Measurements from ENCODE around the gene TRPT1. TPM values are rescaled to one million over a fixed set of nuclear protein-coding genes. Genes with fewer than 3 reads are reported as not detected.

TRPT1 gene
- total RNA-seq, 1 donor from 2014 or later: 29.4 TPM

DNA sequence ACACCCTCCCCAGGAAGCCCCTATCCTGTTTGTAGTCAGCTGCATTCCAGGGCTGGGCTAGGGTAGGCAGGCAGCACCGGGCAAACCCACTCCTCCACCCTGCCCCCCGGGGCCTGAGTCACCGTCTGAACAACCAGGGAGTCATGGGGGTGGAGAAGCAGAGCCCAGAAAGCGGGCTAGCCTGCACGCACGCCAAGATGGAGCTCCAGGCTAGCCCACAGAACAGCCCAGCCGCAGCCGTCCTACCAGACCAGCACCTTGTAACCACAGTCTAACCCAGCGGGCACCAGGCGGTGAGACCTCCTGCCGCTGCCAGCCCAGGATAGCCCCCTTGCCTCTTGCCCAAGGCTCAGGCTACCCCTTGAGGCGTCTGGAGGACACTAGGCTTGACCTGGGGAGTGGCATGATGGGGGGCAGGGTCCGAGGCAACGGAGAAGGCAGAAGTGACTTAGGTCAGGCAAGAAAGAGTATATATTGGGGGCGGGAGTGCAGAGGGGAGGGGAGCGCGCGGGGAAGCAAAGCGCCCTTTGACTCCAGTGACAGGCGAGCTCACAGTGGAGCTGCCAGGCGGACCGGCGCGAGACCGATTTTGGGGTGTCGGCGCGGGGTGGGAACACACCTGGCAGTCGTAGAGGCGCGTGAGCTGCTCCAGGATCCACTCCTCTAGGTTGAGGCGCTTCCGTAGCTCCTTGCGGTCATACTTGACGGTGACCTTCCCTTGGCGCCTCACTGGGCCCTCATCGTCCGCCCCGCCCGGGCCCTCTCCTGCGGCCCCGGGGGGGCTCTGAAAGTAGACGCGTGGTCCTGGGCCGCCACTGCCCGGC is 20.0 kb upstream of the TRPT1 start:
- peaks cover 3% of the 10 kb centered on the region for H3K36me3 ChIP-seq (ENCODE audit: insufficient read depth, low read length)
- H3K9me3 ChIP-seq (ENCODE audit: insufficient read depth, low read depth, low read length): no peaks in the 10 kb centered on the region
- FAIRE-seq (no peak), DNase-seq (ENCODE audit: low read depth) (peak; percentile 91)
- no peak for TF ChIP-seq EZH2 (IDR thresholded peaks at IDR 0.05; ENCODE audit: insufficient read depth, low read length)
- TF ChIP-seq, protein P1, sequence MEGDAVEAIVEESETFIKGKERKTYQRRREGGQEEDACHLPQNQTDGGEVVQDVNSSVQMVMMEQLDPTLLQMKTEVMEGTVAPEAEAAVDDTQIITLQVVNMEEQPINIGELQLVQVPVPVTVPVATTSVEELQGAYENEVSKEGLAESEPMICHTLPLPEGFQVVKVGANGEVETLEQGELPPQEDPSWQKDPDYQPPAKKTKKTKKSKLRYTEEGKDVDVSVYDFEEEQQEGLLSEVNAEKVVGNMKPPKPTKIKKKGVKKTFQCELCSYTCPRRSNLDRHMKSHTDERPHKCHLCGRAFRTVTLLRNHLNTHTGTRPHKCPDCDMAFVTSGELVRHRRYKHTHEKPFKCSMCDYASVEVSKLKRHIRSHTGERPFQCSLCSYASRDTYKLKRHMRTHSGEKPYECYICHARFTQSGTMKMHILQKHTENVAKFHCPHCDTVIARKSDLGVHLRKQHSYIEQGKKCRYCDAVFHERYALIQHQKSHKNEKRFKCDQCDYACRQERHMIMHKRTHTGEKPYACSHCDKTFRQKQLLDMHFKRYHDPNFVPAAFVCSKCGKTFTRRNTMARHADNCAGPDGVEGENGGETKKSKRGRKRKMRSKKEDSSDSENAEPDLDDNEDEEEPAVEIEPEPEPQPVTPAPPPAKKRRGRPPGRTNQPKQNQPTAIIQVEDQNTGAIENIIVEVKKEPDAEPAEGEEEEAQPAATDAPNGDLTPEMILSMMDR (IDR thresholded peaks at IDR 0.05; ENCODE audit: insufficient read depth, low read depth, low read length): no peak
- H3K4me3 ChIP-seq (ENCODE audit: insufficient read depth, low read depth, low read length): peak overlapping the region; percentile 96
- Mint-ChIP-seq H3K27ac (ENCODE audit: unreplicated experiment) (peak overlapping the region; percentile 85), H3K36me3 (ENCODE audit: low read depth, unreplicated experiment) (peaks cover 9% of the 10 kb centered on the region), H3K4me1 (ENCODE audit: low read depth, unreplicated experiment) (peaks cover 20% of the 10 kb centered on the region), H3K4me3 (ENCODE audit: unreplicated experiment) (peak overlapping the region; percentile 95), H3K9me3 (ENCODE audit: unreplicated experiment) (no peaks in the 10 kb centered on the region), H3K27me3 (ENCODE audit: low read depth, unreplicated experiment) (no peaks in the 10 kb centered on the region)
- H3K79me2 ChIP-seq (ENCODE audit: insufficient read depth, low read length): peaks cover 50% of the 10 kb centered on the region
- peak overlapping the region; percentile 91 for H3K27ac ChIP-seq (ENCODE audit: low read depth, low read length)
- peak overlapping the region; percentile 99 for H3K4me2 ChIP-seq (ENCODE audit: low read length)
- peak overlapping the region; percentile 95 for H3K9ac ChIP-seq (ENCODE audit: low read length)
- peaks cover 28% of the 10 kb centered on the region for H4K20me1 ChIP-seq (ENCODE audit: insufficient read depth, low read length)
- no peak overlapping the region for H2AFZ ChIP-seq (ENCODE audit: low read depth, low read length)
- H3K4me1 ChIP-seq (ENCODE audit: insufficient read depth, low read length): peaks cover 37% of the 10 kb centered on the region
- H3K27me3 ChIP-seq (ENCODE audit: insufficient read depth, low read length): no peaks in the 10 kb centered on the region

DNA sequence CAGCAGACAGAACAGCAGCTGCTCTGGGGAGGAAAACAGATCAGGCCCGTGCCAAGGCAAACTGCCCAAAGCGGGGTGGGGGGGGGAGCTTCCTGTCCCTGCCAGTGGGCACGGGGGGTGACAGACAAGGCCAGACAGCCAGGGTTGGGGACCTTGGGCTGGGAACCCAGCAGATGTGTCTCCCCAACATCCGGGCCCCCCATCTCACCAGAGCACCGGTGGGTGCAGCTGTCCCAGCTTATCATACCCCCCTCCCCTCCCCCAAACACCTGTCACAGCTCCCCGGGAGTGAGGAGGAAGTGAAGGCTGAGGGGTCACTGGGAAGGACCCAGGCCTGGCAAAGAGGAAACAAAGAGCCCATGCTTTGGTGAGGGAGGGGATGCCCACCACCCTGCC is 19.4 kb upstream of the TRPT1 start:
- Histone ChIP-seq H3K4me3 (ENCODE audit: insufficient read depth, low read depth, low read length) (peak overlapping the region; percentile 96), H3K9ac (ENCODE audit: low read length) (peak overlapping the region; percentile 95), H4K20me1 (ENCODE audit: insufficient read depth, low read length) (peaks cover 28% of the 10 kb centered on the region), H3K27me3 (ENCODE audit: insufficient read depth, low read length) (no peaks in the 10 kb centered on the region), H2AFZ (ENCODE audit: low read depth, low read length) (no peak overlapping the region), H3K79me2 (ENCODE audit: insufficient read depth, low read length) (peaks cover 50% of the 10 kb centered on the region), H3K4me1 (ENCODE audit: insufficient read depth, low read length) (peaks cover 35% of the 10 kb centered on the region), H3K9me3 (ENCODE audit: insufficient read depth, low read depth, low read length) (no peaks in the 10 kb centered on the region), H3K4me2 (ENCODE audit: low read length) (peak overlapping the region; percentile 99), H3K36me3 (ENCODE audit: insufficient read depth, low read length) (peaks cover 3% of the 10 kb centered on the region), H3K27ac (ENCODE audit: low read depth, low read length) (peak overlapping the region; percentile 91)
- Mint-ChIP-seq H3K4me3 (ENCODE audit: unreplicated experiment) (peak overlapping the region; percentile 95), H3K27me3 (ENCODE audit: low read depth, unreplicated experiment) (no peaks in the 10 kb centered on the region), H3K9me3 (ENCODE audit: unreplicated experiment) (no peaks in the 10 kb centered on the region), H3K27ac (ENCODE audit: unreplicated experiment) (peak overlapping the region; percentile 85), H3K4me1 (ENCODE audit: low read depth, unreplicated experiment) (peaks cover 21% of the 10 kb centered on the region), H3K36me3 (ENCODE audit: low read depth, unreplicated experiment) (peaks cover 9% of the 10 kb centered on the region)
- FAIRE-seq (no peak), DNase-seq (ENCODE audit: low read depth) (no peak)
- TF ChIP-seq EZH2 (IDR thresholded peaks at IDR 0.05; ENCODE audit: insufficient read depth, low read length): no peak
- TF ChIP-seq, protein P1 (IDR thresholded peaks at IDR 0.05; ENCODE audit: insufficient read depth, low read depth, low read length): no peak

DNA sequence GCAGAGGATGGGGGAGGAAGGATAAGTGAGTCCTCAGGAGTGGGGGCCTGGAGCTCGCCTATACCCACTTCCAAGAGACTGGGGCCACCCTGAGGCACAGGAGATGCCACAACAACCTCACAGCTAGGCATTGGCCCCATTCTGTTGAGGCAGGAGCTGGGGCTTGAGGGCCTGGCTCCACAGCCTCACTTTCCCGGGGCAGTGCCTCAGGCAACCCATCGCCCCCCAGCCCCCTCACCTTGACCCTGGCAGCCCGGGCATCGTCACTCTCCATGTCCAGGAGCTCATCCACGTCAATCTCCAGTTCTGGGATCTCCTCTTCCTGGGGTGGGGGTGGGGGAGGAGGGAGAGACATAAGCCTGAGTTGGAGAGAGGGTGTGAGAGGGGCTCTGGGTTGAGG is 19.0 kb upstream of the TRPT1 start:
- Histone ChIP-seq H2AFZ (ENCODE audit: low read depth, low read length) (no peak overlapping the region), H3K4me1 (ENCODE audit: insufficient read depth, low read length) (peaks cover 39% of the 10 kb centered on the region), H3K27me3 (ENCODE audit: insufficient read depth, low read length) (no peaks in the 10 kb centered on the region), H3K4me2 (ENCODE audit: low read length) (peak overlapping the region; percentile 99), H4K20me1 (ENCODE audit: insufficient read depth, low read length) (peaks cover 28% of the 10 kb centered on the region), H3K79me2 (ENCODE audit: insufficient read depth, low read length) (peaks cover 50% of the 10 kb centered on the region), H3K36me3 (ENCODE audit: insufficient read depth, low read length) (peaks cover 3% of the 10 kb centered on the region), H3K9me3 (ENCODE audit: insufficient read depth, low read depth, low read length) (no peaks in the 10 kb centered on the region), H3K4me3 (ENCODE audit: insufficient read depth, low read depth, low read length) (peak overlapping the region; percentile 96), H3K9ac (ENCODE audit: low read length) (peak overlapping the region; percentile 95), H3K27ac (ENCODE audit: low read depth, low read length) (peak overlapping the region; percentile 91)
- no peaks in the 10 kb centered on the region for H3K27me3 Mint-ChIP-seq (ENCODE audit: low read depth, unreplicated experiment)
- peaks cover 9% of the 10 kb centered on the region for H3K36me3 Mint-ChIP-seq (ENCODE audit: low read depth, unreplicated experiment)
- H3K4me3 Mint-ChIP-seq (ENCODE audit: unreplicated experiment): peak overlapping the region; percentile 95
- no peak for FAIRE-seq
- H3K4me1 Mint-ChIP-seq (ENCODE audit: low read depth, unreplicated experiment): peaks cover 24% of the 10 kb centered on the region
- DNase-seq (ENCODE audit: low read depth): no peak
- H3K9me3 Mint-ChIP-seq (ENCODE audit: unreplicated experiment): no peaks in the 10 kb centered on the region
- no peak overlapping the region for H3K27ac Mint-ChIP-seq (ENCODE audit: unreplicated experiment)
- TF ChIP-seq EZH2 (IDR thresholded peaks at IDR 0.05; ENCODE audit: insufficient read depth, low read length): no peak
- TF ChIP-seq, protein P1 (IDR thresholded peaks at IDR 0.05; ENCODE audit: insufficient read depth, low read depth, low read length): no peak
